IMR-90 (cell line): ENCODE measurements around the gene CYB5D1. TPM values are rescaled to one million over a fixed set of nuclear protein-coding genes. Genes with fewer than 3 reads are reported as not detected.

Experiments used
- ATAC-seq: fragments of 200-7000 bp; cut with Tn5 transposase; 2 replicates; pipeline ENCODE4 v1.9.1; 2020; ENCODE audit warnings: low read depth, mild to moderate bottlenecking, moderate library complexity
- BruUV-seq: library from RNA; stranded (reverse); fragments of 400-500 nt; replicated peaks from 2 replicates; lab custom pipeline; 2021; lab: Mats Ljungman, UMichigan
- CTCF ChIA-PET: fragments of 300-600 bp; formaldehyde crosslinking; extraction: SDS; loops from one replicate; lab custom pipeline; 2021; ENCODE audit warnings: antibody characterized with exemption; lab: Yijun Ruan, JAX
- POLR2A ChIA-PET: fragments of 300-600 bp; sonication (Branson Sonifier 250); formaldehyde crosslinking; loops from one replicate; lab custom pipeline; 2022; ENCODE audit warnings: antibody characterized with exemption; ENCODE audit not compliant: unreplicated experiment; lab: Charles Lee
- DNase-seq: peaks from one replicate; pipeline ENCODE4 v3.0.0; 2013
- H2AFZ ChIP-seq: replicated peaks from 2 replicates; pipeline ENCODE3; 2013; ENCODE audit warnings: low read length, mild to moderate bottlenecking; ENCODE audit not compliant: poor library complexity
- H2AK5ac ChIP-seq: 2 replicates; pipeline ENCODE4 v1.6.1; 2013; ENCODE audit warnings: low read depth, low read length, inconsistent platforms
- H2AK9ac ChIP-seq: replicated peaks from 2 replicates; pipeline ENCODE3; 2013; ENCODE audit warnings: mild to moderate bottlenecking, low read depth, low read length, moderate library complexity; ENCODE audit not compliant: poor library complexity
- H2BK120ac ChIP-seq: 2 replicates; pipeline ENCODE4 v1.6.1; 2013; ENCODE audit warnings: low read depth, low read length, inconsistent platforms
- H2BK15ac ChIP-seq: 3 replicates; pipeline ENCODE4 v1.6.1; 2013; ENCODE audit warnings: low read depth, low read length, inconsistent platforms
- H2BK20ac ChIP-seq: 2 replicates; pipeline ENCODE4 v1.6.1; 2013; ENCODE audit warnings: low read depth, mild to moderate bottlenecking, inconsistent platforms, low read length, moderate library complexity
- H2BK5ac ChIP-seq: 2 replicates; pipeline ENCODE4 v1.6.1; 2013; ENCODE audit warnings: mild to moderate bottlenecking, low read depth, low read length, inconsistent platforms; ENCODE audit not compliant: poor library complexity, severe bottlenecking
- H3K14ac ChIP-seq: replicated peaks from 2 replicates; pipeline ENCODE4 v1.6.1; 2013; ENCODE audit warnings: low read depth, low read length, inconsistent platforms
- H3K18ac ChIP-seq: 2 replicates; pipeline ENCODE4 v1.6.1; 2013; ENCODE audit warnings: low read depth, low read length, control low read depth
- H3K23ac ChIP-seq: 2 replicates; pipeline ENCODE4 v1.6.1; 2013; ENCODE audit warnings: low read depth, low read length, inconsistent platforms
- H3K27ac ChIP-seq: 2 replicates; pipeline ENCODE4 v1.5.1; 2013; ENCODE audit warnings: mild to moderate bottlenecking, control low read depth, low read length; ENCODE audit not compliant: insufficient read depth
- H3K27me3 ChIP-seq: 2 replicates; pipeline ENCODE4 v1.6.1; 2013; ENCODE audit warnings: low read length; ENCODE audit not compliant: control insufficient read depth, insufficient read depth
- H3K36me3 ChIP-seq: 2 replicates; pipeline ENCODE4 v1.6.1; 2013; ENCODE audit warnings: low read length, mixed read lengths; ENCODE audit not compliant: control insufficient read depth, insufficient read depth
- H3K4ac ChIP-seq: 2 replicates; pipeline ENCODE4 v1.6.1; 2013; ENCODE audit warnings: low read depth, low read length, inconsistent platforms
- H3K4me1 ChIP-seq: 2 replicates; pipeline ENCODE4 v1.6.1; 2013; ENCODE audit warnings: low read length, mixed read lengths; ENCODE audit not compliant: control insufficient read depth, insufficient read depth
- H3K4me2 ChIP-seq: 2 replicates; pipeline ENCODE4 v1.6.1; 2013; ENCODE audit warnings: low read depth, mild to moderate bottlenecking, control low read depth, low read length, moderate library complexity
- H3K4me3 ChIP-seq: 2 replicates; pipeline ENCODE4 v1.5.1; 2013; ENCODE audit warnings: low read depth, mild to moderate bottlenecking, control low read depth, low read length, moderate library complexity; ENCODE audit not compliant: insufficient read depth
- H3K56ac ChIP-seq: 2 replicates; pipeline ENCODE4 v1.6.1; 2013; ENCODE audit warnings: low read length, inconsistent platforms; ENCODE audit not compliant: insufficient read depth; ENCODE audit errors: extremely low read depth
- H3K79me1 ChIP-seq, 2 experiments: 2 replicates each; pipeline ENCODE4 v1.6.1; 2013; ENCODE audit warnings: low read length in 2 of 2, inconsistent platforms in 1 of 2, low read depth in 1 of 2
- H3K9ac ChIP-seq: 2 replicates; pipeline ENCODE4 v1.6.1; 2013; ENCODE audit warnings: low read depth, low read length, control low read depth
- H3K9me1 ChIP-seq: 2 replicates; pipeline ENCODE4 v1.6.1; 2013; ENCODE audit warnings: low read length, inconsistent platforms; ENCODE audit not compliant: insufficient read depth
- H3K9me3 ChIP-seq: 2 replicates; pipeline ENCODE4 v1.6.1; 2013; ENCODE audit warnings: low read length; ENCODE audit not compliant: control insufficient read depth, insufficient read depth
- H4K20me1 ChIP-seq: 2 replicates; pipeline ENCODE4 v1.6.1; 2013; ENCODE audit warnings: low read length, inconsistent platforms; ENCODE audit not compliant: insufficient read depth
- H4K5ac ChIP-seq: 2 replicates; pipeline ENCODE4 v1.6.1; 2013; ENCODE audit warnings: mild to moderate bottlenecking, low read depth, low read length, control low read depth
- H4K8ac ChIP-seq, 2 experiments: 2 replicates each; pipeline ENCODE4 v1.6.1; 2013; ENCODE audit warnings: low read depth in 2 of 2, low read length in 2 of 2, control low read depth in 1 of 2, inconsistent platforms in 1 of 2
- H4K91ac ChIP-seq: 2 replicates; pipeline ENCODE4 v1.6.1; 2013; ENCODE audit warnings: low read depth, low read length, inconsistent platforms; ENCODE audit not compliant: insufficient read depth
- RCOR1 ChIP-seq: IDR thresholded peaks from 2 replicates; pipeline ENCODE4 v1.6.1; 2012; ENCODE audit warnings: mild to moderate bottlenecking, low read length, improper control_type of control experiment; ENCODE audit not compliant: insufficient replicate concordance
- WGBS, 2 experiments: methylation state at CpG; one replicate each; pipeline versions ENCODE4 v1.1.5 to v1.1.7; 2013; ENCODE audit warnings: missing lambda C conversion rate in 2 of 2; ENCODE audit not compliant: insufficient read length in 1 of 2; ENCODE audit errors: extremely low coverage in 2 of 2; 5-methylcytosine and 5-hydroxymethylcytosine counted together
- dilution Hi-C: fragments of 300-500 bp; cut with HindIII; formaldehyde crosslinking; loops from one replicate; pipeline ENCODE4 v1.14.3; 2018; ENCODE audit warnings: low sequenced_read_pairs; ENCODE audit not compliant: unreplicated experiment
- in situ Hi-C: fragments of 300-500 bp; cut with MboI; formaldehyde crosslinking; loops from 3 replicates; pipeline ENCODE4 v1.14.3; 2019; ENCODE audit warnings: low sequenced_read_pairs, inconsistent platforms, mixed read lengths
- intact Hi-C: fragments of 100-400 bp; cut with micrococcal nuclease; formaldehyde crosslinking; loops from 2 replicates; pipeline ENCODE4 v1.10.0; 2022
- polyA plus RNA-seq, 3 experiments: library from polyadenylated mRNA; depleted of rRNA; stranded (reverse); fragments of >200 nt; gene quantifications; 2 replicates each; pipeline ENCODE4 v1.2.3, GENCODE V29; 2012; ENCODE audit warnings: low replicate concordance in 1 of 3
- total RNA-seq: library from RNA; depleted of rRNA; stranded (reverse); fragments of >200 nt; gene quantifications from 2 replicates; pipeline ENCODE4 v1.2.3, GENCODE V29; 2012
- TF ChIP-seq, protein P1 (sequence below): conservative IDR thresholded peaks from 2 replicates; pipeline ENCODE4 v1.5.1; 2012; ENCODE audit warnings: mild to moderate bottlenecking, low read depth, low read length, improper control_type of control experiment
- TF ChIP-seq, protein P2 (sequence below): fragments of 150-350 bp; IDR thresholded peaks from 2 replicates; pipeline ENCODE4 v1.6.1; 2016; ENCODE audit warnings: low read depth, mild to moderate bottlenecking, low read length, moderate library complexity, borderline replicate concordance

Gene CYB5D1
- total and polyA plus RNA-seq, 2 of the 4 experiments (the other 2 are of a cell fraction) = 8.8 to 10.8 TPM

DNA sequence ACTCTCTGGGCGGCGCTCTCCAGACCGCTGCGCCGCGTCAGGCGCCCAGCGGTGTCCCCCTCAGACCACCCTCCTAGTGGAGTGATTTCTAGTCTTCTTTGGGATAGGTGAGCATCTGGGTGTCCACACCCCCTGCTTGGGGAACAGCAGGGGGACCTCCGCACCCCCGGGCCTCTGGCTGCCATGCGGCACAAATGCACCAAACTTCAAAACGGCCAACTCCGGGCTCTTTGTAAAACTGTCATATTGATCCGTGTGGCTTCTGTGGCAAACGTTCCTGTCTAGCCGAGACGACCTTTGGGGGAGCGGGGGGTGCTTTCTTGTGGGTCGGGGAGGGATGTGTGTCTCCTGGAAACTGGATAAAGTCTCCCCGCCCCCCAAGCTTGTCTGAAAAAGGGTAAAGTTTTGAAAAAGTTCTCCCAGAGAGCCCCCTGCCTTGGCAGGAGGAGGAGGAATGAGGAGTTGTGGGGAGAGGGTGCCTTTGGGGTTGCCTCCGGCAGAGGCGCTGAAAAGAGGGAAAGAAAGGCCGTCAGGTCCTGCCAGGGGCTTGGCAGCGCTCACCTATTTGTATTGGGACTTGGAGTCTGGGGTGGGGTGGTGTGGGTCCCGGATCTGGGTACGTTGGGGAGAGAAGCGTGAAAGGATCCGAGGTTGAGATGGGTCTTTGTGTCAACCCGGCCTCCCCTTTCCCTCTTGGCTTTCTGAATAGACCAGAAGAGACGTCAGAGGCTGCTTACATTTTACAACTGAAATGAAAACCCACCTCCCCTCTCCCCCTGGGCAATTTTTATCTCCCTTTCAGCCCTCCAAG is 28.6 kb downstream of the CYB5D1 start:
- peak overlapping the region; percentile 99 for H3K9ac ChIP-seq
- peak overlapping the region; percentile 99 for H3K4me2 ChIP-seq
- TF ChIP-seq, protein P1, sequence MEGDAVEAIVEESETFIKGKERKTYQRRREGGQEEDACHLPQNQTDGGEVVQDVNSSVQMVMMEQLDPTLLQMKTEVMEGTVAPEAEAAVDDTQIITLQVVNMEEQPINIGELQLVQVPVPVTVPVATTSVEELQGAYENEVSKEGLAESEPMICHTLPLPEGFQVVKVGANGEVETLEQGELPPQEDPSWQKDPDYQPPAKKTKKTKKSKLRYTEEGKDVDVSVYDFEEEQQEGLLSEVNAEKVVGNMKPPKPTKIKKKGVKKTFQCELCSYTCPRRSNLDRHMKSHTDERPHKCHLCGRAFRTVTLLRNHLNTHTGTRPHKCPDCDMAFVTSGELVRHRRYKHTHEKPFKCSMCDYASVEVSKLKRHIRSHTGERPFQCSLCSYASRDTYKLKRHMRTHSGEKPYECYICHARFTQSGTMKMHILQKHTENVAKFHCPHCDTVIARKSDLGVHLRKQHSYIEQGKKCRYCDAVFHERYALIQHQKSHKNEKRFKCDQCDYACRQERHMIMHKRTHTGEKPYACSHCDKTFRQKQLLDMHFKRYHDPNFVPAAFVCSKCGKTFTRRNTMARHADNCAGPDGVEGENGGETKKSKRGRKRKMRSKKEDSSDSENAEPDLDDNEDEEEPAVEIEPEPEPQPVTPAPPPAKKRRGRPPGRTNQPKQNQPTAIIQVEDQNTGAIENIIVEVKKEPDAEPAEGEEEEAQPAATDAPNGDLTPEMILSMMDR = 0 out of 2 replicates have a peak, but pooled peaks have one; percentile 7
- TF ChIP-seq, protein P2, sequence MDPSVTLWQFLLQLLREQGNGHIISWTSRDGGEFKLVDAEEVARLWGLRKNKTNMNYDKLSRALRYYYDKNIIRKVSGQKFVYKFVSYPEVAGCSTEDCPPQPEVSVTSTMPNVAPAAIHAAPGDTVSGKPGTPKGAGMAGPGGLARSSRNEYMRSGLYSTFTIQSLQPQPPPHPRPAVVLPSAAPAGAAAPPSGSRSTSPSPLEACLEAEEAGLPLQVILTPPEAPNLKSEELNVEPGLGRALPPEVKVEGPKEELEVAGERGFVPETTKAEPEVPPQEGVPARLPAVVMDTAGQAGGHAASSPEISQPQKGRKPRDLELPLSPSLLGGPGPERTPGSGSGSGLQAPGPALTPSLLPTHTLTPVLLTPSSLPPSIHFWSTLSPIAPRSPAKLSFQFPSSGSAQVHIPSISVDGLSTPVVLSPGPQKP = no peak
- TF ChIP-seq RCOR1 = no peak
- POLR2A ChIA-PET = no interaction called here
- no peaks in the 10 kb centered on the region for H3K27me3 ChIP-seq
- no peaks in the 10 kb centered on the region for H3K9me3 ChIP-seq
- peak overlapping the region; percentile 99 for H3K4ac ChIP-seq
- peak overlapping the region; percentile 98 for H2AK5ac ChIP-seq
- H2BK15ac ChIP-seq = peak overlapping the region; percentile 33; the same call in 1 of the 3 replicates
- H3K23ac ChIP-seq = peak overlapping the region; percentile 94
- peak overlapping the region; percentile 86 for H2AFZ ChIP-seq
- peak overlapping the region; percentile 100 for H3K27ac ChIP-seq
- no TSS peak for BruUV-seq
- intact Hi-C loops = no loop called here
- H2BK20ac ChIP-seq = peak overlapping the region; percentile 46; the same call in 1 of the 2 replicates
- in situ Hi-C loops = no loop called here
- peaks cover 11 to 61% of the 10 kb centered on the region in 2 experiments for H3K79me1 ChIP-seq
- H3K18ac ChIP-seq = peak overlapping the region; percentile 52
- H3K9me1 ChIP-seq = peaks cover 12% of the 10 kb centered on the region
- 0% methylated on average over 4 of the region's 30 CpGs; no CpG with 5 or more reads in 1 of the 2 experiments for WGBS, 2 experiments
- ATAC-seq (no peak), DNase-seq (peak; percentile 7)
- peaks cover 28% of the 10 kb centered on the region for H3K4me1 ChIP-seq
- peak overlapping the region; percentile 87 for H3K56ac ChIP-seq
- peak overlapping the region; percentile 87 for H2BK120ac ChIP-seq
- H3K36me3 ChIP-seq = peaks cover 18% of the 10 kb centered on the region
- H4K5ac ChIP-seq = peak overlapping the region; percentile 83
- dilution Hi-C loops = no loop called here
- CTCF ChIA-PET = interaction anchor here (0.6 kb wide), 1 partner anchor 24 kb away, joined by 4 read pairs; no protein-coding TSS in a partner anchor
- peak overlapping the region; percentile 100 for H2AK9ac ChIP-seq
- peaks cover 14% of the 10 kb centered on the region for H4K20me1 ChIP-seq
- H4K8ac ChIP-seq = peak overlapping the region; percentile 36 to 78
- peak overlapping the region; percentile 86 for H4K91ac ChIP-seq
- peak overlapping the region; percentile 98 for H2BK5ac ChIP-seq
- peak overlapping the region; percentile 98 for H3K4me3 ChIP-seq
- peak overlapping the region; percentile 84 for H3K14ac ChIP-seq
